Endothelial cell of umbilical vein (primary cell): ENCODE data around the gene PRKG1. TPM values are rescaled to one million over a fixed set of nuclear protein-coding genes. Genes with fewer than 3 reads are reported as not detected.

Experiments
- BruUV-seq: library from RNA; stranded (reverse); fragments of 400-500 nt; replicated peaks from 2 replicates; lab custom pipeline; 2021; lab: Mats Ljungman, UMichigan
- CTCF ChIA-PET: fragments of 300-600, 350-600 bp; sonication (Branson Sonifier 250); formaldehyde crosslinking; loops from one replicate; lab custom pipeline; 2021; ENCODE audit warnings: antibody characterized with exemption, inconsistent platforms; lab: Charles Lee
- POLR2A ChIA-PET: fragments of 300-600, 350-600 bp; sonication (Branson Sonifier 250); formaldehyde crosslinking; loops from one replicate; lab custom pipeline; 2021; ENCODE audit warnings: antibody characterized with exemption, inconsistent platforms; lab: Charles Lee
- DNase-seq: peaks from one replicate; pipeline ENCODE4 v3.0.0-alpha.2; 2011; ENCODE audit warnings: low read depth, low spot score
- FAIRE-seq: peaks from 2 replicates; lab custom pipeline; 2011; peaks lifted over from hg19 to GRCh38; lab: Jason Lieb, UNC
- H2AFZ ChIP-seq: 2 replicates; pipeline ENCODE4 v1.6.0; 2012; ENCODE audit warnings: low read depth, low read length, control low read depth, inconsistent platforms
- H3K27ac ChIP-seq: 2 replicates; pipeline ENCODE4 v1.5.1; 2011; ENCODE audit warnings: low read depth, mild to moderate bottlenecking, control low read depth, low read length, moderate library complexity; ENCODE audit not compliant: insufficient read depth
- H3K27me3 ChIP-seq, 2 experiments: 2 replicates each; pipeline versions ENCODE4 v1.6.0 to v1.6.1; 2011; ENCODE audit warnings: low read length in 2 of 2, mixed read lengths in 1 of 2; ENCODE audit not compliant: control insufficient read depth in 2 of 2, insufficient read depth in 2 of 2
- H3K36me3 ChIP-seq, 2 experiments: 2 replicates in 1 of 2; 3 replicates in 1 of 2; pipeline ENCODE4 v1.5.1; 2011; ENCODE audit warnings: low read length in 2 of 2, mild to moderate bottlenecking in 1 of 2, moderate library complexity in 1 of 2; ENCODE audit not compliant: control insufficient read depth in 2 of 2, insufficient read depth in 2 of 2; ENCODE audit errors: extremely low read depth in 1 of 2
- H3K4me1 ChIP-seq: 3 replicates; pipeline ENCODE4 v1.5.1; 2011; ENCODE audit warnings: mild to moderate bottlenecking, low read length; ENCODE audit not compliant: control insufficient read depth, insufficient read depth; ENCODE audit errors: extremely low read depth
- H3K4me2 ChIP-seq: 2 replicates; pipeline ENCODE4 v1.6.1; 2011; ENCODE audit warnings: low read length, control low read depth, mixed read lengths; ENCODE audit not compliant: insufficient read depth
- H3K4me3 ChIP-seq, 3 experiments: fragments of 200-600 bp in 1 of 3; sonication (generic), shearing (Covaris generic) in 1 of 3; replicated peaks in 1 of 3; 2 replicates each; pipeline ENCODE4 v1.5.1; 2011 to 2016; ENCODE audit warnings: control low read depth in 3 of 3, low read length in 3 of 3, mild to moderate bottlenecking in 2 of 3, inconsistent platforms in 1 of 3, low read depth in 1 of 3, moderate library complexity in 1 of 3; ENCODE audit not compliant: insufficient read depth in 1 of 3
- H3K79me2 ChIP-seq: 2 replicates; pipeline ENCODE4 v1.6.0; 2012; ENCODE audit warnings: low read length, inconsistent platforms; ENCODE audit not compliant: control insufficient read depth, insufficient read depth
- H3K9ac ChIP-seq: replicated peaks from 2 replicates; pipeline ENCODE3; 2011; ENCODE audit warnings: low read length, control low read depth; ENCODE audit not compliant: insufficient read depth; ENCODE audit errors: extremely low read depth
- H3K9me1 ChIP-seq: replicated peaks from 3 replicates; pipeline ENCODE4 v1.6.0; 2011; ENCODE audit warnings: mild to moderate bottlenecking, low read length; ENCODE audit not compliant: control insufficient read depth, insufficient read depth; ENCODE audit errors: extremely low read depth
- H3K9me3 ChIP-seq: replicated peaks from 2 replicates; pipeline ENCODE4 v1.5.1; 2012; ENCODE audit warnings: low read length, inconsistent platforms; ENCODE audit not compliant: control insufficient read depth, insufficient read depth
- H4K20me1 ChIP-seq: replicated peaks from 2 replicates; pipeline ENCODE3; 2011; ENCODE audit warnings: mild to moderate bottlenecking, low read length; ENCODE audit not compliant: control insufficient read depth, insufficient read depth; ENCODE audit errors: extremely low read depth
- CTCF ChIP-seq, 2 donors: IDR thresholded peaks; 1 replicate in 1 of 2; 2 replicates in 1 of 2; pipeline ENCODE4 v1.5.1; 2011; ENCODE audit warnings: low read length in 2 of 2, mild to moderate bottlenecking in 2 of 2, moderate library complexity in 2 of 2, control low read depth in 1 of 2, inconsistent platforms in 1 of 2, low read depth in 1 of 2; ENCODE audit not compliant: insufficient read depth in 1 of 2; ENCODE audit errors: extremely low read depth in 1 of 2
- EZH2 ChIP-seq: IDR thresholded peaks from 2 replicates; pipeline ENCODE4 v1.6.1; 2012; ENCODE audit warnings: borderline replicate concordance, low read depth, mild to moderate bottlenecking, moderate library complexity, low read length, inconsistent platforms; ENCODE audit not compliant: severe bottlenecking
- FOS ChIP-seq: IDR thresholded peaks from 2 replicates; pipeline ENCODE4 v1.6.1; 2011; ENCODE audit warnings: mild to moderate bottlenecking, low read length, moderate library complexity, borderline replicate concordance; ENCODE audit not compliant: insufficient read depth
- GATA2 ChIP-seq: IDR thresholded peaks from 2 replicates; pipeline ENCODE4 v1.7.0; 2011; ENCODE audit warnings: low read depth, mild to moderate bottlenecking, moderate library complexity, mixed read lengths, low read length; ENCODE audit not compliant: insufficient read length, insufficient read depth
- JUN ChIP-seq: IDR thresholded peaks from 2 replicates; pipeline ENCODE4 v1.6.1; 2011; ENCODE audit warnings: borderline replicate concordance, low read depth; ENCODE audit not compliant: insufficient read length, insufficient read depth
- MYC ChIP-seq: IDR thresholded peaks from one replicate; pipeline ENCODE4 v1.6.1; 2011; ENCODE audit warnings: mild to moderate bottlenecking, low read depth, low read length
- POLR2A ChIP-seq: IDR thresholded peaks from 2 replicates; pipeline ENCODE4 v1.6.1; 2012; ENCODE audit warnings: low read depth, mild to moderate bottlenecking, control low read depth, low read length
- POLR2AphosphoS5 ChIP-seq: IDR thresholded peaks from 2 replicates; pipeline ENCODE4 v1.6.1; 2012; ENCODE audit warnings: low read depth, mild to moderate bottlenecking, control low read depth, low read length, moderate library complexity; ENCODE audit not compliant: insufficient read depth
- dilution Hi-C: fragments of 300-500 bp; cut with MboI; formaldehyde crosslinking; loops from one replicate; pipeline ENCODE4 v1.15.0; 2019; ENCODE audit warnings: low sequenced_read_pairs; ENCODE audit not compliant: extremely low pct_ligation_motif_present
- intact Hi-C: fragments of 100-400 bp; cut with micrococcal nuclease; formaldehyde crosslinking; loops from one replicate; pipeline ENCODE4 v1.10.0; 2022
- polyA plus RNA-seq, 4 experiments: library from polyadenylated mRNA; depleted of rRNA in 3 of 4; stranded (reverse) in 3 of 4; unstranded in 1 of 4; fragments of >200 nt; gene quantifications; 2 replicates each; pipeline versions ENCODE4 v1.2.1 to v1.2.3, GENCODE V29; 2011 to 2012; ENCODE audit warnings: missing spikeins in 1 of 4
- total RNA-seq: library from RNA; stranded (reverse); gene quantifications from 2 replicates; pipeline ENCODE4 v1.2.3, GENCODE V29; 2021
- TF ChIP-seq, protein P1 (sequence below): IDR thresholded peaks from 2 replicates; pipeline ENCODE4 v1.6.1; 2011; ENCODE audit not compliant: insufficient read depth, insufficient read length

The PRKG1 gene
- total and polyA plus RNA-seq, 2 donors (not counting 3 experiments of a cell fraction or from before 2014, with no cell fraction given) = 0.01 to 0.18 TPM

GRCh38 chr10:51709324-51709972 lies 635.2 kb downstream of the PRKG1 start:
- ChIA-PET CTCF (interaction anchor here (1.2 kb wide), 1 partner anchor 10 kb away, joined by 3 read pairs; no protein-coding TSS in a partner anchor), POLR2A (no interaction called here)
- H3K4me1 ChIP-seq = no peaks in the 10 kb centered on the region
- peaks cover 4 to 22% of the 10 kb centered on the region in 2 experiments for H3K27me3 ChIP-seq
- no peaks in the 10 kb centered on the region for H3K36me3 ChIP-seq
- no peaks in the 10 kb centered on the region for H3K9me3 ChIP-seq
- no peak for FAIRE-seq
- no peak overlapping the region for H3K4me3 ChIP-seq
- no peak overlapping the region for H3K9ac ChIP-seq
- H2AFZ ChIP-seq = no peak overlapping the region
- dilution Hi-C loops (no loop called here), intact Hi-C loops (no loop called here)
- no peak for DNase-seq
- no peaks in the 10 kb centered on the region for H4K20me1 ChIP-seq
- BruUV-seq = no TSS peak
- TF ChIP-seq FOS (no peak), EZH2 (no peak), POLR2A (no peak), CTCF (IDR thresholded peaks at IDR 0.05; ENCODE audit: extremely low read depth in 1 of 2, insufficient read depth in 1 of 2, low read depth in 1 of 2, low read length in 2 of 2) (no peak), JUN (no peak), POLR2AphosphoS5 (no peak), GATA2 (no peak), MYC (no peak)
- TF ChIP-seq, protein P1, sequence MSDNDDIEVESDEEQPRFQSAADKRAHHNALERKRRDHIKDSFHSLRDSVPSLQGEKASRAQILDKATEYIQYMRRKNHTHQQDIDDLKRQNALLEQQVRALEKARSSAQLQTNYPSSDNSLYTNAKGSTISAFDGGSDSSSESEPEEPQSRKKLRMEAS = no peak
- no peaks in the 10 kb centered on the region for H3K79me2 ChIP-seq
- H3K27ac ChIP-seq = no peak overlapping the region
- H3K9me1 ChIP-seq = no peaks in the 10 kb centered on the region
- H3K4me2 ChIP-seq = no peak overlapping the region
